Measurements from ENCODE around the gene PI16.

The PI16 gene

DNA sequence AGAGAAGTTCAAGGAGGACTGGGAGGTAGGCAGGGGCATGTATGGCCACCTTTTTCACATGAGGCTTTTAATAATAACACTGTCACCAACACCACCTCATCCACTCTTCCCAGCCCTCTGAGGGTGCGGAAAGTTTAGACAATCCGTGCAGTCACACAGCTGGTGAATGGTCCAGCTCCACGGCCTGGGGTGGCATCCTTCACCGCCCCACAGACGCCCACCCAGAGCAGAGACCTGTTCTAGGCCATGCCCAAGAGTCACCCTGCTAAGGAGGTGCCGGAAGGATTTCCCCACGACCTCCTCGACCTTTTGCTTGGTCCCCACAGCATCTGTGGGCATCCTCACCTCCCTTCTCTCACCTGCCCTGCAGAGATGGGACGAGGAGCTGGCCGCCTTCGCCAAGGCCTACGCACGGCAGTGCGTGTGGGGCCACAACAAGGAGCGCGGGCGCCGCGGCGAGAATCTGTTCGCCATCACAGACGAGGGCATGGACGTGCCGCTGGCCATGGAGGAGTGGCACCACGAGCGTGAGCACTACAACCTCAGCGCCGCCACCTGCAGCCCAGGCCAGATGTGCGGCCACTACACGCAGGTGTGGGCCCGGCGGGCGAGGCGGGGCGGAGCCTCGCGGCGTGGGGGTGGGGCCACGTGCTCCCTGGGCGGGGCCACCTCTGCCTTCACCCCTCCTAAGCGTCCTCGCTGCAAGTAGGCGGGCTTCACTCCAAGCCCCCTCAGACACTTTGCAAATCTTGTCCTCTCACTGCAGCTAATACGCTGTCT lies 4.4 kb downstream of the PI16 start:
- no peak for DNase-seq

DNA sequence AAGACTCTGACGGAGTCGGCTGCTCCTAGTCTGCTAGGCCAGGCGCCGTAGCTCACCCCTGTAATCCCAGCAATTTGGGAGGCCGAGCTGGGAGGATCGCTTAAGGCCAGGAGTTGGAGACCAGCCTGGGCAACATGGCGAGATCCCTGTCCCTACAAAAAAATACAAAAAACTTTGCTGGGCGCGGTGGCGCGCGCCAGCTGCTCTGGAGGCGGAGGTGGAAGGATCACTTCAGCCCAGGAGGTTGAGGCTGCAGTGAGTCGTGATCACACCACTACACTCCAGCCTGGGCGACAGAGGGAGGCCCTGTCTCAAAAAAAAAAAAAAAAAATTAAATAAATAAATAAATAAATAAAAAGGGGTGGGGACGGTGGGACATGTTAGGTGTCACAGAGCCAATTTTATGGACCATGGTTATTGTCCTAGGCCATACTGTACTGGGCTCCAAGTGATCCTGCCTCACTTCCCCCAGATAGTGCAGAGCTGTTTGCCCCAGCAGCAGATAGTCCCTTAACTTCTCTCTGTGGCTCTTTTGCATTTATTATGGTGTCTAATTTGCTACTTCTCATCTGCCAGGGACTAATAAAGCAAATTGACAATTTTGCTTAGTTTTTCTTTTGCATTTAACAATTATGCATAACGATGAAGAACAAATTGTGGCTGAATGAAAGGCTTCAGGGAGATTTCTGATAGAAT lies 5.2 kb downstream of the PI16 start:
- no peak for DNase-seq

- no peak for DNase-seq
These were observed 7.2 kb downstream of the PI16 start for GRCh38 chr6:36961441-36962435.

DNA sequence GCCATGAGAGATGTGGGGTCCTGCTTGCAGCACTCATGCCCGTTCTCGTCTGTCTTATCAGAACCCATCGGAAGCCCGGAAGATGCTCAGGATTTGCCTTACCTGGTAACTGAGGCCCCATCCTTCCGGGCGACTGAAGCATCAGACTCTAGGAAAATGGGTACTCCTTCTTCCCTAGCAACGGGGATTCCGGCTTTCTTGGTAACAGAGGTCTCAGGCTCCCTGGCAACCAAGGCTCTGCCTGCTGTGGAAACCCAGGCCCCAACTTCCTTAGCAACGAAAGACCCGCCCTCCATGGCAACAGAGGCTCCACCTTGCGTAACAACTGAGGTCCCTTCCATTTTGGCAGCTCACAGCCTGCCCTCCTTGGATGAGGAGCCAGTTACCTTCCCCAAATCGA lies 8.3 kb downstream of the PI16 start:
- no peak for DNase-seq

GRCh38 chr6:36963451-36964290 lies 9.1 kb downstream of the PI16 start:
- no peak for DNase-seq

GRCh38 chr6:36964349-36964748 lies 9.8 kb downstream of the PI16 start:
- DNase-seq = no peak

DNA sequence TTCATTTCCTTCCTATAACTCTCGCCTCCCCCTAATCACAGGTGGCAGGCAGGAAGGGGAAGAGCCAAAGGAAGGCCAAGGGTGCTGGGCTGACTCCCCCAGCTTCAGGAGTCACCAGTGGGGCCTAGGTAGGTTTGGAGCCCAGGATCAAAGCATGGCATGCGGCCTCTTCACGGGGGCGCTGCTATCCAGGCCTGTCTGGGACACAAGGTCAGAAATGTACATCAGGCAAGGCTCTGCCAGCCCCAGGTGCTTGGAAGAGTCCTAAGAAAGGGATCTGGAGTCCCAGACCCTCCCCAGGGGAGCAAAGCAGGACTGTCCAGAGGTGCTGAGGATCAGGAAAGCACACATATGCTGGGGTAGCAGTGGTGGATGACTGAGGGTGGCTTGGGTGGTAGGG lies 10.4 kb downstream of the PI16 start:
- no peak for DNase-seq

DNA sequence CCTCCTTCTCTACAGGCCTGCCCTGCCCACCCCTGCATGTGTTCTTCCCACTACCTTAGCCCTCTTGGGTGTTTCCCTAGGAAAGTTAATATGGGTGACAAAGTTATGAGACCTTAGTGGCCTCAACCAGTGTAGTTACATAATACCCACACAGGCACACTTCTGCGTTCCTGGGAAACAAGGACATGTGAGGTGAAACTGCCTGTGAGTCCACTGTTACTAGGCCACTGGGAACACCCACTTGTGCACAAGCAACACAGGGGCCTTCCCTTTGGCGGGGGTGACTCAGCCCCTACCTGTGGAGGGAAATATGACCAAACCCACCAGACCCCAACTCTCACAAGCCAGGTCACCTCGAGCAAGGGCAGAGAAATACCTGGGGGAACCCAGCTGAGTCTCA lies 12.8 kb downstream of the PI16 start:
- DNase-seq = no peak

DNA sequence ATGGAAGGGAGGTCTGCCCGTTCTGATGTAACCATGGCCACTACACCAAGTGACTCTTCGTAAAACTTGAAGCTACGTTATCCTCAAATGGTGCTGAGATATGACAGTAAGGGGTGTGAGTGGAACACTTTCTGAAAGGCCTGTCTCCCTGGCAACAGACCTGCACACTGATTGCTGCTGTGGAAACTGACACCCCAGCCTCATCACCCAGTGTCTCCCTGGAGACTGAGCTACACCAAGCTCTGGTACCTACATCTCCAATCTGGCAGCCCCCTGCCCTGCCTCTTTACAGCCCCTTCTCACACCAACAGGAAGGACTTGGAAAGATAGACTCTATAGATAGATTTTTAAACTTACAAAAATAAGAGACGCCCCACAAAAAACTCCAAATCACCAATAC lies 13.2 kb downstream of the PI16 start:
- no peak for DNase-seq

- no peak for DNase-seq
These were observed 13.9 kb downstream of the PI16 start for GRCh38 chr6:36968266-36968977.

GRCh38 chr6:36969240-36969691 lies 14.7 kb downstream of the PI16 start:
- no peak for DNase-seq

DNA sequence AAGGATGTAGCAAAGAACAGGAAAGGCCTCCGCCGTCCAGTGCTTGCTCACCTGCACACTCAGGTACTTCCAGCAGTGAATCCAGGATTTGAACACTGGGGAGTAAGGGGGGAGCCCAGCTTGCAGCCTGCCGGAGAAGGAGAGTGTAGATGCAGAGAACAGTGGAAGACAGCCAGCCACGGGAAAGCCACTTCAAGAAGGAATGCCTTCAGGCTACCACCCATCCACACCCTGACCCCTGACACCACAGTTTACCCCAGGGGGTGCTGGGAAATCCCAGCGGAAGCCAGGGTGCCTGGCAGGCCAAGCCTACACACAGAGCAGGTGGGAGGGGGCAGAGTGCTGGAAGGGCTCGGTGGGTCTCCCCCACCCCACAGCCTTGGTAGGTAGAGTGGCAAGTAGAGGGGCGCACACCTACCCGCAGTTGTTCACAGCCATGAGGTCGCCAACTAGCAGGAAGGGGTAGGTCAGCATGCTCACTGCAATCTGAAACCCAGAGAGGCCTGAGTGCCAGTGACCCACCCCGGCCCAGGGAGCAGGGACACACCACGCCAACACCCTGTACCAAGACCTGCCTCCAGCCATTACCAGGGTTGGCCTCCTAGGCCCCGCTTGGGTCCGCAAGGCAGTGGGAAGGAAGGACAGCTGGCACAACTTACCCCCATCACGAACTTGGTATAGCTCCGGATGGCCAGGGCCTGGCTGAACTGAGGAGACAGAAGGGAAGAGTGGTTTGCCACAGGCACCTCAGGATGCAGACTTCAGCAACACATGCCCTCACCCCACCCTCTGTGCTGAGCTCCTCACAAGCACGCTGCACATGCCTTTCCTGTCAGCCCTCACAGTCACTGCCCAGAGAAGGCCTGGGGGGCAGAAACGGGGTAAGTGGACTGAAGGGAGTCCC lies 15.7 kb downstream of the PI16 start:
- DNase-seq = no peak

DNA sequence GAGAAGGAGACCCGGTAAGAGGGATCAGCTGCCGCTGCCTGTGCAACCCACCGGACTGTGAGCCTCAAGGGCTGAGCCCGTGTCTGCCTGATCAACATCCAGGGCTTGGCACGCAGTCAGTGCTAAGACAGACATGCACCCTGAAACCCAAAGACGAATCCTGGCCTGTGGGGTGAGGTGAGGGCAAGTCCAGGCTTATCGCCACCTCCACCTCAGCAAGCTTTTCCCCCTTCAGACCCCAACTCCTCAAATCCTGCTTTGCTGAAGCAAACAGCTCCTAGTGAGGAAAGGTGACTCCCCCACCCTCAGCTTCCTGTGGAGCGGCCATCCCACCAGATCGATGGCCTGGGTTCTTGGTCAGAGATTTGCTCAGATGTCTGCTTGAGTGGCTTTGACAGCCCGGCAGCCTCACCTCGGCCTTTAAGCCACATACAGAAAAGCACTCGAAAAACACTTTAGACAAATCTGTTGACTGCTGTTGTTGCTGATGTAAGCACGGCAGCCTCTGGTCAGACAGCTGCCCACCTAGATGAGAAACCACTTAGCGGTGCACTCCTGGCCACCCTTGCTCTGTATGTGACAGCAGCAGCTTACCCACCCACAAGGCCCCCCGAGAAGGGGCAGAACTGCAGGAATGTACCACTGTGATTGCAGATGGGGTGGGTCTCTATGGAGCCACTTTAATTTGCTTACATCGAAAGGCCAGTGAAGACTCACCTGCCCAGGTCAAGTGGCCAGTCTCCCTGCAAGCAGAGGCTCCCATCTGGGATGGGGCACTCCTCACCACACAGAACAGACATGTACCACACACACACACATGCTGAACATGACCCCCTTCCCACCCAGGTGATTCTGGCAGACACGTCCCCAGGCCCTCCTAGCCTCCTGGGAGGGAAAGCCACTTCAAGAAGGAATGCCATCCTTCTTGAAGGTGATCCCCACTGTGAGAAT lies 16.6 kb downstream of the PI16 start:
- no peak for DNase-seq

GRCh38 chr6:36971921-36972673 lies 17.6 kb downstream of the PI16 start:
- no peak for DNase-seq

DNA sequence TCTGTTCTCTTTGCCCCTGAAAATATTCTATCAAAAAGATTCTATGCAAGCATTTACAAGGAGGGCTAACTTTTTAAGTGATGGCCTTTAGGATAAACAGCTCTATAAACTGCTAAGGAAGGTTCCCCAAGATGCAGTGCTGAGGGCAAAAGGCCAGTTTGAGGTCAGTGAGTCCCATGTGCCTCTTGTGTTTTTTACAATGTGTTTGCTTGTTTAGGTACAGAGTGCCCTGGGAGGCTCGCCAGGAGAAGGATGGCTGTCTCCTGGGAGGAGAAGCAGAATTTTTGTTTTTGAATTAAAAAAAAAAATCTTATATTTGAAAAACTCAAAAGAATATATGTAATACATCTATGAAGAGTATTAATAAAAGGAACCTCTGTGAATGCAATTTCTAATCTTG lies 18.7 kb downstream of the PI16 start:
- no peak for DNase-seq

GRCh38 chr6:36973647-36974046 lies 19.1 kb downstream of the PI16 start:
- no peak for DNase-seq

- DNase-seq = no peak
These were observed 20.9 kb downstream of the PI16 start for GRCh38 chr6:36975231-36976006.

- DNase-seq = no peak
These were observed 21.4 kb downstream of the PI16 start for GRCh38 chr6:36976007-36976264.

All from right kidney (tissue), 1 donor.